ENCODE measurements around the gene TCP1. TPM values are rescaled to one million over a fixed set of nuclear protein-coding genes. Genes with fewer than 3 reads are reported as not detected.
"Not testable (repeated sequence)": the region's sequence is repeated elsewhere in the genome, so short reads cannot be mapped to it uniquely, and the experiment has no call there.

Gene TCP1
- total RNA-seq, 1 experiment from 2014 or later: 430 TPM

GRCh38 chr6:159817951-159818739 is 28.7 kb upstream of the TCP1 start:
- no peak for DNase-seq (ENCODE audit: low spot score)

DNA sequence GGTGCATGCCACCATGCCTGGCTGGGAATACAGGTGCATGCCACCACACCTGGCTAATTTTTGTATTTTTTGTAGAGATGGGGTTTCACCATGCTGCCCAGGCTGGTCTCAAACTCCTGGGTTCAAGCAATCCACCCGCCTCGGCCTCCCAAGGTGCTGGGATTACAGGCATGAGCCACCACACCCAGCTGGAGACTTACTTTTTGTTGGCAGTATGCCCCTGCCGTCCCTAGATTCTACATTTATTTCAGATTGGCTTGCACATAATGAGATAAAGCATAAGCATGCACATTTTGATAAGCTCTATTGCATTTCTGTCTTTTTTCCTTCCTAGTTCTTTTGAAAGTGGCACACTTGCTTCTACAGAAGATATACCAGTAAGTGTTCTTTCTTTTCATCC is 27.4 kb upstream of the TCP1 start:
- not testable (repeated sequence) for DNase-seq (ENCODE audit: low spot score)

DNA sequence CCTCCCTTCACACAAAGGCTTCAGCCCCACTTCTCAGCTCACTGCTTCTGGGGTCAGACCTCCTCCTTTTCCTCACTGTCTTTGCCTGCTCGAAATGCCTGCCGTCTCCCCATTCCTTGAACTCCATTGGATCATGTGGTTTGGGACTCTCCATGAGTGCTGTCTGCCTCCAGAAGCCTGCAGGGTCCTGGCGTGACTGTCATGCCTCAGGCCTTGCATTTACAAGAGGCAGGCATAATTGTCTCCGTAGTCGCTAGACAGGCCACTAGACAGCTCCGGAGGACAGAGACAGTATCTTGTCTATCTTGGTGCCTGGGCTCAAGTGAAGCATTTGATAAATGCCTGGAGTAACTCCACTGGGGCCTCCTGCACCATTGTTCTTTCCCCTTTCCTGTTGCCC is 26.0 kb upstream of the TCP1 start:
- no peak for DNase-seq (ENCODE audit: low spot score)

DNA sequence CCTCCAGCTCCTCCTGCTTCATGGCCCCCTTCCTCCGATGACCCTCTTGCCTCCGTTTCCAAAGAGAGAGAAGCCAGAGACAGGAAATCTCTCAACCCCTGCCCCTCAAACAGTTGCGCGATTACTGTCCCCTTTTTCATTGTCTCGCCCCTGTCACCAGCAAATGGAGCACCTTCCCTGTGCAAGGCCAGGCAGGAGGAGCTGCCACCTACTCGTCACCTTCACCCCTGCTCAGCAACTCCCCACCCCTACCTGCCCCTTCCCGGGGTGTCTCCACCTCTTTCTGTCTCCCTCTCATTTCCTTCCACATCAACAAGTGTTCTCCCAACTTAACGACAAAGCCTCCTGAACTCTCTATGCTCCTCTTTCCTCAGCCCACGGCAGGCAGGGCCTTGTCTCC is 24.4 kb upstream of the TCP1 start:
- DNase-seq (ENCODE audit: low spot score): no peak

- DNase-seq (ENCODE audit: low spot score): no peak
Observed at GRCh38 chr6:159809149-159809548, 19.7 kb upstream of the TCP1 start.

DNA sequence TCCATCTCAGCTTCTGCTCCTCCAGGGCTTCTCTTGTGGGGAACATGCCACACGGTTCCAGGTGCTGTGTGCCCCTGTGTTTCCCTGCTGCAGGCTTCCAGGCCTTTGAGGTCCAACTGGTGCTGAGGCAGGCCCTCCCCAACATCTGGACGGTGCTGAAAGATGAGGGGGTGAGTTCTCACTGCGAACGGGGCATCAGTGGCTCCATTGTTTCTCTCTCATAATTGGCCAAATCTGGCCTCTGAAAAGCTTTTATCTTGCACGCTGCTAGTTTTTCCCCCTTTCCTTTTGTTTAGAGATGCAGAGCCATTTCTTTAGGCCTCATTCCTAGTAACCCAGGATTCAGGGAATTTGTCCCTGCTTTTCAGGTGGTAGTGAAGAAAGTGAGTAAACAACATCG is 19.2 kb upstream of the TCP1 start:
- no peak for DNase-seq (ENCODE audit: low spot score)

DNA sequence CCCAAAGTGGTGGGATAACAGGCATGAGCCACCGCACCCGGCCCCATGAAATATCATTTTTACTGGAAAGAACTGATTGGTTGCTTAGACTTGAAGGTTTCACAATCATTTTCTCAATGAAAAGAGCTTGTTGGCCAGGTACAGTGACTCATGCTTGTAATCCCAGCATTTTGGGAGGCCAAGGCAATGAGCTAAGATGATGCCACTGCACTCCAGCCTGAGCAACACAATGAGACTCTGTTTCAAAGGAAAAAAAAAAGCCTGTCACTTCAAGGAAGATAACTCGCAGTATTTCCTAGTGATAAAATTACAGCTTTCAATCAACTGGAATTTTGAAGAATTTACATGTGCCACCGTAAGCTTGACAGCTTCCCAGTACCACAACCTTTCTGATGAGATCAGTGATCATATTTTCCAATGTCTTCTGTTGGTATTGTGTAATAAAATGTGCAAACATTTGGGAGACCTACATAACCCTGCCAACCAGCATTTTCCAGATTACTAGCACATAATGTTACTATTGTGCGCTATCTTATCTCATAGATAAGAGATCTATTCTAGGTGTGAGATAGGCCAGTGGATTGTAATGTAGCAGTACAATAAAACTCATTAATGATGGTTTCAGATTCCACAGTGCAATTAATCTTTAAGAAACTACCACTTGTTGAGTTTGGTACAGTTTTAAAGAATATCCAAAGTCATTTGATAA is 17.9 kb upstream of the TCP1 start:
- peak; percentile 39 for DNase-seq (ENCODE audit: low spot score)

DNA sequence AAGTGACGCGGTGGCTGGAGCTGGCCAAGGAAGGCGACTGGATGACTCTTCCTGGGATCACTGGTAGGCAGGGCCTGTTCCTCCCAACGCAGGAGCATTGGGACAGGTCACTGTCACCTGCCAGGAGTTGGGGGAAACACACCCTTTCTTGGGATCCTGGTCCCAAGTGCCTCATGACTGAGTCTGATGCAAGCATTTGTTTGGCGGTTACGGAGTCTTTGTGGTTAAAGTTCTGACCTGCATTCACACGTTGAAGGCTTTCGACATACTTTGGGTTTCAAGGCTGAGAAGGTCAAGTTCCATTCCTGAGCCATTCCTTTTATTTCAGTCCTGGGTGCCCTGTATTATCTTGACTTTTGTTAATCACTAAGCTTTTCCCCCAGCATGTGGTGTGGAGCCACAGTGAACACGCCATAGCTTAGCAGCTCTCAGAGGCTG is 16.6 kb upstream of the TCP1 start:
- no peak for DNase-seq (ENCODE audit: low spot score)

GRCh38 chr6:159805440-159806020 is 16.1 kb upstream of the TCP1 start:
- no peak for DNase-seq (ENCODE audit: low spot score)

GRCh38 chr6:159804504-159804903 is 15.1 kb upstream of the TCP1 start:
- no peak for DNase-seq (ENCODE audit: low spot score)

DNA sequence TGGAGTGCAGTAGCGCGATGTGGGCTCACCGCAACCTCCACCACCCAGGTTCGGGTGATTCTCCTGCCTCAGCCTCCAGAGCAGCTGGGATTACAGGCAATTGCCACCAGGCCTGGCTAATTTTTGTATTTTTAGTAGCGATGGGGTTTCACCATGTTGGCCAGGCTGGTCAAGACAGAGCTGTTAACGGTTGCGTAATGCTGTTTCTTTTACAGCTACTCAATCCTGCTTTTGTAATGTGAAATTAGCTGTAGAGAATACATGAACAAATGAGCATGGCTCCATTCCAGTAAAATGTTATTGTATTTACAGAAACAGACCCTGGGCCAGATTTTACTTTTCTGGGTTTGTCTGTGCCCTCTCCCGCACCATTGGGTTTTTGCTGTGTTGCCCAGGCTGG is 12.5 kb upstream of the TCP1 start:
- DNase-seq (ENCODE audit: low spot score): no peak

- DNase-seq (ENCODE audit: low spot score): no peak
Observed at GRCh38 chr6:159800141-159800865, 10.9 kb upstream of the TCP1 start, which contains the start of gene PNLDC1. TSS of gene PNLDC1 (plus strand) at chr6:159800276. CDS start at chr6:159800308, 32 bp downstream.

DNA sequence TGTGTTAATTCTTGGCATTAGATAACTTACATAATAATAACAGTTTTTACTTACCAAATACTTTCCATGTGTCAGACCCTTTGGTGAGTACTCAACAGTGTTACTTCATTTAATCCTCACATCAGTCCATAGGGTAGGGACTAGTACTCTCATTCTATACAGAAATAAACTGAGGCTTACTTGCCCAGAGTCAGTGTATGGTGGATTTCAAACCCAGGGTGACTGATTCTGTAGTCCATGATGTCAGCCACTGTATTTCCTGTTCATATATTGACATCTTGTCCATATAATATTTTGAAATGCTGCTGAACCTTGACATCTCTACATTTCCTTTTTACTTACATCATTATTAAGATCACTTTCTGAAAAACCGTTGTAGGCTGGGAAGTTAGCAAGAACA is 8.2 kb upstream of the TCP1 start:
- DNase-seq (ENCODE audit: low spot score): no peak

- DNase-seq (ENCODE audit: low spot score): not testable (repeated sequence)
Observed at GRCh38 chr6:159794976-159795375, 5.6 kb upstream of the TCP1 start.

GRCh38 chr6:159790956-159791598 is 1.7 kb upstream of the TCP1 start:
- no peak for DNase-seq (ENCODE audit: low spot score)

DNA sequence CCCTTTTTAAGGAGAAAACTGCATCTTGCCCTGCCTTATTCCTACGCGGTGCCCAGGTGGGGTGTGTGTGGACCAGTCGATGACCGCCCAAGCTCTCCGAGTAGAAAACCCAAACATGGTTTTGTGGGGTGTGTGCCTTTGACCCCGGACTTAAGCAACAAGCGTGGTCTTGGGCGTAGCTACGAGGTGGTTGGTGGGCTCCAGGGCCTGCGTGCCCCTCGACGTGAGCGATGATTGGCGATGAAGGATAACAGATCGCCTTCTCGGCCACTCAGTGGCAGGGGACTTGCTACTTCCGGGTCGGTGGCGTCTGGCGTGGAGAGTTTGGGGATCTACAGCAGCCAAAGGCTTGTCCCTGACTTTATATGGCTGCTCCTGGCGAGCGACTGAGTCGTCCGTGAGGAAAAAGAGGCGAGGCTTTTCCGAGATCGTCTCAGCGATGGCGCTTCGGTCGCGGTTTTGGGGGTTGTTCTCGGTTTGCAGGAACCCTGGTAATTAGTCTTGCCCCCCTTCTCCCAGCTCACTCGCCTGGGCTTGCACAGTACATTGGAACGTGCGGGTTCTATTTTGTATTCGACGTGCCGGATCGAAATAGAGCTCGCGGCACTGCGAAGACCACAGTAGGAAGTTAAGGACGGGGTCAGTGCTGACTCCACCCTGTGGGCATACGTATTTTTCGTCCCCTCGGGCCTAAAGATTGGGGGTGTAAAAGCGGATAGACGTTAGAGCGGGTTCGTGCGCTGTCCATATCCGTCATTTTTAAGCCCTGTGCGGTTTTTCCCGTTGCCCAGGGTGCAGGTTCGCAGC is 950 bp upstream of the TCP1 start, which contains the start of gene MRPL18:
MRPL18 (plus strand) TSS at position 319 of the 807 bp plus-strand sequence; CDS start at position 440, 121 bp downstream.
- peak; percentile 94 for DNase-seq (ENCODE audit: low spot score)

GRCh38 chr6:159788753-159789376 is 537 bp downstream of the TCP1 start:
- DNase-seq (ENCODE audit: low spot score): peak; percentile 22

DNA sequence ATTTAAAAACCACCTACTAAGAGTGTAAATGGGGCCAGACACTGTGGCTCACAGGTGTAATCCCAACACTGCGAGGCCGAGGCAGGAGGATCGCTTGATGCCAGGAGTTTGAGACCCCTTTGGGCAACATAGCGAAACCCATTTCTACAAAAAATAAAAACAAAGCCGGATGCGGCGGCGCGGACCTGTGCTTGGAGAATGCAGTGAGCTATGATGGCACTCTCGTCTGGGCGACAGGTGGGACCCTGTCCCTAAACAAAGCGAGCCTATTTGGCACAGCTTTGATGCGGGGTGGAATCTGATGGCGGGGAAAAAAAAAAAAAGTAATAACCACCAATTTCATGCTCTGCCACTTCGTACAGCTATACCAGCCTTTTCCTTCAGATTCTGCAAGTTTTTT is 1.1 kb downstream of the TCP1 start:
- DNase-seq (ENCODE audit: low spot score): no peak

DNA sequence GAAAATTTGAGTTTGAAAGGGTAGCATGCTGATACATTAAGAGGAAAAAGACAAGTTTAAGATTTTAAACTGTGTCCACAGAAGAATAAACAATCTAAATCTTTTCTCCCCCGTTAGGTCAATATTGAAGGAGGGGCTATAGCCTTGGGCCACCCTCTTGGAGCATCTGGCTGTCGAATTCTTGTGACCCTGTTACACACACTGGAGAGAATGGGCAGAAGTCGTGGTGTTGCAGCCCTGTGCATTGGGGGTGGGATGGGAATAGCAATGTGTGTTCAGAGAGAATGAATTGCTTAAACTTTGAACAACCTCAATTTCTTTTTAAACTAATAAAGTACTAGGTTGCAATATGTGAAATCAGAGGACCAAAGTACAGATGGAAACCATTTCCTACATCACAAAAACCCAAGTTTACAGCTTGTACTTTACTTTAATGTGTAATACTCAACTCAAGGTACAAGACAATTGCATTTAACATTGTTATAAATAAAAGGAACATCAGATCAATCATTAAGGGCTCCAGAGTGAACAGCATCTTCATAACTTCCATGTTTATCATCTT is 10.8 kb downstream of the TCP1 start:
- DNase-seq (ENCODE audit: low spot score): no peak

DNA sequence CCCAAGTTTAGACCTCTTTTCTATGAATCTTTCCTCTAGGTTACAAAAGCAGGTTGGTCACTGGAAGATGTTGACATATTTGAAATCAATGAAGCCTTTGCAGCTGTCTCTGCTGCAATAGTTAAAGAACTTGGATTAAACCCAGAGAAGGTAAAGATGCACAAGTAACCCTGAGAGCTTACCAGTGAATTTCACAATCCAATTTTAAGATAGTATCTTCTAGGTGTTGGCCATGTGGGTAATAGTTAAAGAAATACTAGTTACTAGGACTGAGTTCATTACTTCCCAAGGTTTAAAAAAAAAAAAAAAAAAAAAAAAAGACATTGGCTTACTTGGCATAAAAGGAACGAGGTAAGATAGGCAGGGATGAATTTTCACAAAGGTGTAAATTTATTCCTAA is 11.3 kb downstream of the TCP1 start:
- DNase-seq (ENCODE audit: low spot score): no peak

Measured in A172 (cell line).